Measurements from ENCODE around the gene IKBKG.
"Not testable (repeated sequence)": the region's sequence is repeated elsewhere in the genome, so short reads cannot be mapped to it uniquely, and the experiment has no call there.

IKBKG gene

GRCh38 chrX:154547245-154548027, at the start of gene IKBKG:
Gene IKBKG (plus strand): TSS chrX:154547620. CDS start chrX:154552003, 4,383 bp downstream.
- peak; percentile 71 to 72 for DNase-seq (ENCODE audit: low read depth in 2 of 2)

GRCh38 chrX:154501423-154501822, 46.0 kb upstream of the IKBKG start:
- not testable (repeated sequence) for DNase-seq (ENCODE audit: low read depth in 2 of 2)

GRCh38 chrX:154502098-154502497, 45.3 kb upstream of the IKBKG start:
- no peak for DNase-seq (ENCODE audit: low read depth in 2 of 2)

GRCh38 chrX:154502989-154503388, 44.4 kb upstream of the IKBKG start:
- DNase-seq (ENCODE audit: low read depth in 2 of 2), result no peak

- DNase-seq (ENCODE audit: low read depth in 2 of 2), result no peak
These were observed 41.7 kb upstream of the IKBKG start for GRCh38 chrX:154505734-154506133.

- DNase-seq (ENCODE audit: low read depth in 2 of 2), result no peak
These were observed 40.7 kb upstream of the IKBKG start for GRCh38 chrX:154506483-154507332.

GRCh38 chrX:154507673-154508383, 39.6 kb upstream of the IKBKG start:
- DNase-seq (ENCODE audit: low read depth in 2 of 2), result no peak

- no peak for DNase-seq (ENCODE audit: low read depth in 2 of 2)
These were observed 39.1 kb upstream of the IKBKG start for GRCh38 chrX:154508384-154508745.

GRCh38 chrX:154509455-154509854, 38.0 kb upstream of the IKBKG start:
- no peak for DNase-seq (ENCODE audit: low read depth in 2 of 2)

- no peak for DNase-seq (ENCODE audit: low read depth in 2 of 2)
These were observed 35.7 kb upstream of the IKBKG start for GRCh38 chrX:154511761-154512160.

- no peak for DNase-seq (ENCODE audit: low read depth in 2 of 2)
These were observed 34.4 kb upstream of the IKBKG start for GRCh38 chrX:154512879-154513553.

GRCh38 chrX:154513716-154514115, 33.7 kb upstream of the IKBKG start:
- no peak for DNase-seq (ENCODE audit: low read depth in 2 of 2)

- no peak for DNase-seq (ENCODE audit: low read depth in 2 of 2)
These were observed 32.1 kb upstream of the IKBKG start for GRCh38 chrX:154515090-154515965.

- DNase-seq (ENCODE audit: low read depth in 2 of 2), result peak; percentile 77 to 82
These were observed 31.3 kb upstream of the IKBKG start, which contains the start of gene FAM3A for GRCh38 chrX:154515966-154516655. Gene FAM3A (minus strand): TSS chrX:154516232. CDS start chrX:154515772, 460 bp downstream.

GRCh38 chrX:154516656-154517100, 30.7 kb upstream of the IKBKG start:
- DNase-seq (ENCODE audit: low read depth in 2 of 2), result no peak

- no peak for DNase-seq (ENCODE audit: low read depth in 2 of 2)
These were observed 30.2 kb upstream of the IKBKG start for GRCh38 chrX:154517101-154517781.

- DNase-seq (ENCODE audit: low read depth in 2 of 2), result no peak
These were observed 28.0 kb upstream of the IKBKG start for GRCh38 chrX:154519389-154519788.

- DNase-seq (ENCODE audit: low read depth in 2 of 2), result no peak
These were observed 21.6 kb upstream of the IKBKG start for GRCh38 chrX:154525606-154526490.
